Fibroblast of skin of left quadriceps (primary cell): ENCODE data around the gene CXorf49B.

Experiments used
- DNase-seq, 2 experiments: peaks; one replicate each; pipeline ENCODE4 v3.0.0-alpha.2; 2013; ENCODE audit warnings: low read depth in 2 of 2

CXorf49B gene

DNA sequence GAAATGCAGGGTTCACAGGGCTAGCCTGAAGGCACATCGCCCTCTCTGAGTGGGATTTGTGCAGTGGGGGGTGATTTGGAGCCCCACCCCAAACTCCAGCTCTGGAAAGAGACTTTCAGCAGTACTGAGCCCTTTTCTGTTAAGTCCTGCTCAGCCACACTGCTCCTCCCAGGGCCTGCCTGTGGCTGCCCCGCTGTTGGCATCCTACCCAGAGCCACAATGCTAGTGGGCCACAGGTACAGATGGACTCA, 52.7 kb downstream of the CXorf49B start:
- DNase-seq, result no peak
